Small intestine (tissue), 7 donors: ENCODE results near the gene CCDC54. TPM values are rescaled to one million over a fixed set of nuclear protein-coding genes. Genes with fewer than 3 reads are reported as not detected.

Experiments used
- DNase-seq, 2 donors: peaks; one replicate each; pipeline versions ENCODE4 v3.0.0 to v3.0.0-alpha.2; 2013
- FAIRE-seq: peaks from 2 replicates; lab custom pipeline; 2012; peaks lifted over from hg19 to GRCh38; lab: Jason Lieb, UNC
- H3K27ac ChIP-seq, 3 donors: one replicate each; pipeline ENCODE4 v1.5.1; 2013; ENCODE audit warnings: low read length in 2 of 3, mild to moderate bottlenecking in 2 of 3, control low read depth in 1 of 3, inconsistent platforms in 1 of 3, low read depth in 1 of 3, moderate library complexity in 1 of 3
- H3K27me3 ChIP-seq, 3 donors: one replicate each; pipeline ENCODE4 v1.6.1; 2013; ENCODE audit warnings: low read length in 3 of 3, inconsistent platforms in 1 of 3; ENCODE audit not compliant: control insufficient read depth in 3 of 3, insufficient read depth in 3 of 3
- H3K36me3 ChIP-seq, 3 donors: one replicate each; pipeline ENCODE4 v1.6.1; 2013; ENCODE audit warnings: low read length in 3 of 3, inconsistent platforms in 1 of 3, low read depth in 1 of 3, mild to moderate bottlenecking in 1 of 3, moderate library complexity in 1 of 3; ENCODE audit not compliant: control insufficient read depth in 3 of 3, insufficient read depth in 2 of 3
- H3K4me1 ChIP-seq, 3 donors: one replicate each; pipeline ENCODE4 v1.6.1; 2013; ENCODE audit warnings: low read length in 2 of 3, inconsistent platforms in 1 of 3, low read depth in 1 of 3, mild to moderate bottlenecking in 1 of 3, moderate library complexity in 1 of 3; ENCODE audit not compliant: control insufficient read depth in 3 of 3, insufficient read depth in 2 of 3
- H3K4me3 ChIP-seq, 3 donors: one replicate each; pipeline ENCODE4 v1.5.1; 2013; ENCODE audit warnings: low read length in 3 of 3, control low read depth in 1 of 3, inconsistent platforms in 1 of 3, low read depth in 1 of 3, mild to moderate bottlenecking in 1 of 3, moderate library complexity in 1 of 3
- H3K9me3 ChIP-seq, 2 donors: one replicate each; pipeline ENCODE4 v1.6.1; 2013; ENCODE audit warnings: low read depth in 1 of 2, low read length in 1 of 2; ENCODE audit not compliant: control insufficient read depth in 2 of 2, insufficient read depth in 1 of 2
- WGBS, 3 donors: extraction: QIAGEN DNeasy Blood & Tissue Kit; methylation state at CpG; one replicate each; pipeline ENCODE4 v1.1.7; 2013; 5-methylcytosine and 5-hydroxymethylcytosine counted together
- polyA plus RNA-seq, 4 donors: library from polyadenylated mRNA; stranded (reverse) in 3 of 4; unstranded in 1 of 4; fragments of 200-250 nt in 3 of 4; fragments of 120-200 nt in 1 of 4; gene quantifications; one replicate each; pipeline versions ENCODE4 v1.2.1 to v1.2.3, GENCODE V29; 2013
- donor health status: healthy with polysubstance abuse.
- donor health status: control.
- donor health status: control.
- donor health status: Bipolar disorder and iron deficiency.
- donor health status: healthy.

The CCDC54 gene
- polyA plus RNA-seq, 4 donors: 0.13 TPM; not detected in 3

DNA sequence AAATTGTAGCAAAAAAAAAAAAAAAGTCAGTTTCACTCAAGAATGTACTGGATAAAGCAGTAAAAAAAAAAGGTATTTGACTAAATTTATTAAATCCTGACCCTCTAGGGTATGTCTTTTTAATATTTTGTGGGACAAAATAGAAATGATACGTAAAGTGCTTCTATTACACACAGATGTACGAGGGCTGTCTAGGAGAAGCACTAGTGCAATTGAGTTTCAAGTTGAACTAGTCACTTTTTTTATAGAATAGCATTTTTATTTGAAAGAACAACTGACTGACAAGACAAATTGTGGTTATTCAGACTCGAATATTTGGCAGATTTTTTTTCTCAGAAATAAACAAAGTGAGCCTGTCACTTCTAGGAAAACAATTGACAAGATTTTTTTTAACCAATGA, 49.0 kb downstream of the CCDC54 start:
- Histone ChIP-seq H3K4me1 (peaks cover 0 to 15% (median 7%) of the 10 kb centered on the region in 3 donors), H3K4me3 (no peak overlapping the region), H3K27me3 (peaks cover 0 to 4% (median 0%) of the 10 kb centered on the region in 3 donors), H3K27ac (no peak overlapping the region), H3K36me3 (no peaks in the 10 kb centered on the region), H3K9me3 (no peaks in the 10 kb centered on the region)
- WGBS, 3 donors: 71 to 77% (median 77%) methylated on average over 3 of the region's 3 CpGs
- no peak for FAIRE-seq
- no peak for DNase-seq

Other genes with a start within 250 kb of the CCDC54 start
- gene BBX, start 145.5 kb downstream of the CCDC54 start, polyA plus RNA-seq: 10 to 100 TPM in 1 of 4 donors, 1 to 10 TPM in 3; 3.5 to 33.6 (median 6.3) TPM